ENCODE results near the gene FAM83B.

- TF ChIP-seq POLR2A (IDR thresholded peaks at IDR 0.05) (no peak), CTCF (IDR thresholded peaks at IDR 0.05 in 4 of 5, conservative IDR thresholded peaks at IDR 0.05 in 1 of 5) (no peak)
Measured at GRCh38 chr6:54877713-54878317, 31.2 kb downstream of the FAM83B start.
